Hematopoietic multipotent progenitor cell treated with erythropoietin and hydrocortisone succinate and interleukin-3 and kit ligand, for 17 days (in vitro differentiated cells): ENCODE results near the gene VEGFB.
A peak's percentile ranks its signal among the peaks of the same experiment; 100 is the strongest.

Experiments used
- DNase-seq: peaks from one replicate; pipeline ENCODE4 v3.0.0-alpha.2; 2015; ENCODE audit warnings: low spot score

The VEGFB gene

GRCh38 chr11:64284048-64284961 is 49.9 kb downstream of the VEGFB start, which contains the start of gene BAD:
TSS of gene BAD (minus strand) at chr11:64284665. CDS start at chr11:64284368, 297 bp downstream.
- peak; percentile 95 for DNase-seq

- DNase-seq: peak; percentile 92
Observed at GRCh38 chr11:64284962-64285884, 50.8 kb downstream of the VEGFB start, which contains the start of gene GPR137. TSS of gene GPR137 (plus strand) at chr11:64285848. CDS start at chr11:64286525, 677 bp downstream.

DNA sequence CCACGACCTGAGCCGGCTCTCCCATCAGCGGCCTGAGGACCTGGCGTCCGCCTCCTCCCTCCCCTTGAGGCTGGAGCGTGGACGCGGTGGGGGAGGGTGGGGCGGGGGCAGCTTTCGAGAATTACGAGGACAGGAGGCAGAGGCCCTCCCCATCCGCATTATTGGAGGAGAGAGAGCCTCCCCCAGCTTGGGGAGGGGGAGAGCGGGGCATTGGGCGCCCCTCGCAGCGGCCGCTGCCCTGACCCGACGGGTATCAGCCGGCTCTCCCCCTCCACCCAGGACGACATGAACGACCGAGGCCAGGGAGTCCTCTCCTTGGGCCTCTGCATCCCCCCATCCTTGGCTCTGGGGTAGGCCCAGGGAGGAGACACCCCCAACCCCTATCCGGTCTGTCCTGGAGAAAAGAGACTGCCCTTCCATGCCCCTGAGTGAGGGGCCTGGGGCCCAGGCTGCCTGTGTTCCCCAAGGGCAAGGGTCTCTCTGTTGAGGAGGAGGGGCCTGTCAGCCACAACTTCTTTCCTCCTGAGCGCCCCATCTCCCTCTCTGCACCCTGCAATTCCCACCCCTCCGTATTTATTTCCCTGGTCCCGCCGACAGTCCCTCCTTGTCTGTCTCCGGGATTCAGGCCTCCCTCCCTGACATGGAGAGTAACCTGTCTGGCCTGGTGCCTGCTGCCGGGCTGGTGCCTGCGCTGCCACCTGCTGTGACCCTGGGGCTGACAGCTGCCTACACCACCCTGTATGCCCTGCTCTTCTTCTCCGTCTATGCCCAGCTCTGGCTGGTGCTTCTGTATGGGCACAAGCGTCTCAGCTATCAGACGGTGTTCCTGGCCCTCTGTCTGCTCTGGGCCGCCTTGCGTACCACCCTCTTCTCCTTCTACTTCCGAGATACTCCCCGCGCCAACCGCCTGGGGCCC is 51.8 kb downstream of the VEGFB start:
- peak; percentile 77 for DNase-seq

- DNase-seq: no peak
Observed at GRCh38 chr11:64286801-64287159, 52.4 kb downstream of the VEGFB start.

GRCh38 chr11:64287676-64288352 is 53.4 kb downstream of the VEGFB start:
- no peak for DNase-seq

GRCh38 chr11:64288353-64288750 is 54.0 kb downstream of the VEGFB start:
- DNase-seq: no peak
